K562 (cell line): ENCODE measurements around the gene L3MBTL1. TPM values are rescaled to one million over a fixed set of nuclear protein-coding genes. Genes with fewer than 3 reads are reported as not detected.
A peak's percentile ranks its signal among the peaks of the same experiment; 100 is the strongest.

Source experiments
- CBX3 ChIP-seq, 2 experiments: IDR thresholded peaks; 1 replicate in 1 of 2; 2 replicates in 1 of 2; pipeline ENCODE4 v1.6.1; 2012; ENCODE audit warnings: inconsistent platforms in 2 of 2, low read length in 2 of 2, borderline replicate concordance in 1 of 2, control low read depth in 1 of 2
- CCNT2 ChIP-seq: IDR thresholded peaks from 2 replicates; pipeline ENCODE4 v1.6.1; 2011; ENCODE audit warnings: borderline replicate concordance, low read depth, mild to moderate bottlenecking, moderate library complexity, mixed read lengths, low read length; ENCODE audit not compliant: insufficient read length; ENCODE audit errors: extremely low read depth
- CXXC5 ChIP-seq: fragments of 250-450 bp; sonication (Bioruptor Pico); IDR thresholded peaks from 2 replicates; pipeline ENCODE4 v1.8.0; 2022; ENCODE audit warnings: inconsistent platforms, mild to moderate bottlenecking, moderate library complexity
- HMG20B ChIP-seq: fragments of 250-450 bp; sonication (Bioruptor Pico); IDR thresholded peaks from 2 replicates; pipeline ENCODE4 v1.5.0; 2021; ENCODE audit warnings: mild to moderate bottlenecking
- IFI16 ChIP-seq: fragments of 250-450 bp; sonication (Bioruptor Pico); IDR thresholded peaks from 2 replicates; pipeline ENCODE4 v2.1.2; 2022; ENCODE audit warnings: mild to moderate bottlenecking, inconsistent platforms
- ILK ChIP-seq: fragments of 450-650 bp; IDR thresholded peaks from 2 replicates; pipeline ENCODE4 v1.6.1; 2016; ENCODE audit warnings: missing genetic modification characterization, low read depth, mild to moderate bottlenecking, missing compliant biosample characterization, moderate library complexity, borderline replicate concordance
- MYC ChIP-seq, 2 experiments: fragments of 250-450 bp in 1 of 2; sonication (Bioruptor Pico) in 1 of 2; IDR thresholded peaks; 2 replicates each; pipeline versions ENCODE4 v1.5.1 to v1.6.1; 2012 to 2021; ENCODE audit warnings: low read depth in 2 of 2, borderline replicate concordance in 1 of 2, improper control_type of control experiment in 1 of 2, low read length in 1 of 2, mild to moderate bottlenecking in 1 of 2, moderate library complexity in 1 of 2
- SIX5 ChIP-seq, 2 experiments: IDR thresholded peaks; 2 replicates each; pipeline ENCODE4 v1.6.1; 2011; ENCODE audit warnings: low read length in 2 of 2, borderline replicate concordance in 1 of 2, low read depth in 1 of 2, mild to moderate bottlenecking in 1 of 2, moderate library complexity in 1 of 2; ENCODE audit not compliant: insufficient read depth in 1 of 2
- SMARCC2 ChIP-seq: fragments of 450-650 bp; IDR thresholded peaks from 2 replicates; pipeline ENCODE4 v1.6.1; 2017; ENCODE audit warnings: antibody characterized with exemption, moderate library complexity, mild to moderate bottlenecking, low read depth
- YY1 ChIP-seq, 3 experiments: IDR thresholded peaks; 2 replicates each; pipeline ENCODE4 v1.6.1; 2011; ENCODE audit warnings: low read length in 2 of 3, mild to moderate bottlenecking in 2 of 3, moderate library complexity in 2 of 3, borderline replicate concordance in 1 of 3, control low read depth in 1 of 3, low read depth in 1 of 3; ENCODE audit not compliant: insufficient read depth in 3 of 3, insufficient replicate concordance in 2 of 3, control insufficient read depth in 1 of 3, insufficient read length in 1 of 3; ENCODE audit errors: extremely low read depth in 1 of 3
- ZNF124 ChIP-seq: sonication (generic); formaldehyde crosslinking; IDR thresholded peaks from 2 replicates; pipeline ENCODE4 v1.8.1; 2022; ENCODE audit warnings: missing genetic modification reagents
- ZNF3 ChIP-seq: fragments of 250-450 bp; sonication (Bioruptor Pico); IDR thresholded peaks from 2 replicates; pipeline ENCODE4 v1.5.0; 2021; ENCODE audit warnings: mild to moderate bottlenecking, moderate library complexity
- polyA plus RNA-seq, 8 experiments: library from polyadenylated mRNA; depleted of rRNA in 4 of 8; stranded (reverse) in 5 of 8; unstranded in 3 of 8; fragments of >200 nt; fragmentation: Nextera tagmentation in 2 of 8; fragmentation: Illumina TruSeq in 1 of 8; extraction: Ambion mirVana in 2 of 8; extraction: Trizol in 1 of 8; gene quantifications; 2 replicates each; pipeline versions ENCODE4 v1.2.1 to v1.2.3, GENCODE V29; 2011 to 2014; ENCODE audit warnings: inconsistent platforms in 1 of 8, missing spikeins in 1 of 8
- total RNA-seq, 7 experiments: library from RNA; depleted of rRNA in 6 of 7; stranded (reverse); fragments of >200 nt in 6 of 7; fragmentation: Illumina TruSeq in 2 of 7; extraction: Trizol in 2 of 7; gene quantifications; 2 replicates each; pipeline versions ENCODE4 v1.2.1 to v1.2.3, GENCODE V29; 2011 to 2021; ENCODE audit warnings: low replicate concordance in 1 of 7
- TF ChIP-seq, protein P1 (sequence below), 2 experiments: fragments of 450-650 bp in 1 of 2; sonication (generic) in 1 of 2; formaldehyde crosslinking; conservative IDR thresholded peaks; 2 replicates each; pipeline versions ENCODE4 v1.4.0 to v1.8.1; 2020 to 2022; ENCODE audit warnings: mild to moderate bottlenecking in 1 of 2, missing genetic modification reagents in 1 of 2
- TF ChIP-seq, protein P2 (sequence below): sonication (generic); formaldehyde crosslinking; IDR thresholded peaks from 2 replicates; pipeline ENCODE4 v1.8.0; 2022; ENCODE audit warnings: missing genetic modification reagents, mild to moderate bottlenecking, borderline replicate concordance
- TF ChIP-seq, protein P3 (sequence below): fragments of 250-450 bp; sonication (Bioruptor Pico); IDR thresholded peaks from 2 replicates; pipeline ENCODE4 v1.4.0; 2020; ENCODE audit warnings: mild to moderate bottlenecking, moderate library complexity
- TF ChIP-seq, protein P4 (sequence below): IDR thresholded peaks from 2 replicates; pipeline ENCODE4 v1.6.1; 2011; ENCODE audit warnings: borderline replicate concordance, low read depth, mild to moderate bottlenecking, moderate library complexity, low read length; ENCODE audit not compliant: insufficient read depth, poor library complexity, severe bottlenecking
- TF ChIP-seq, protein P5 (sequence below): fragments of 450-650 bp; IDR thresholded peaks from 2 replicates; pipeline ENCODE4 v1.6.1; 2016

L3MBTL1 gene
- total and polyA plus RNA-seq, 9 of the 15 experiments (the other 6 are each of a cell fraction or from before 2014, with no cell fraction given) = 0.77 to 10.0 (median 4.4) TPM

DNA sequence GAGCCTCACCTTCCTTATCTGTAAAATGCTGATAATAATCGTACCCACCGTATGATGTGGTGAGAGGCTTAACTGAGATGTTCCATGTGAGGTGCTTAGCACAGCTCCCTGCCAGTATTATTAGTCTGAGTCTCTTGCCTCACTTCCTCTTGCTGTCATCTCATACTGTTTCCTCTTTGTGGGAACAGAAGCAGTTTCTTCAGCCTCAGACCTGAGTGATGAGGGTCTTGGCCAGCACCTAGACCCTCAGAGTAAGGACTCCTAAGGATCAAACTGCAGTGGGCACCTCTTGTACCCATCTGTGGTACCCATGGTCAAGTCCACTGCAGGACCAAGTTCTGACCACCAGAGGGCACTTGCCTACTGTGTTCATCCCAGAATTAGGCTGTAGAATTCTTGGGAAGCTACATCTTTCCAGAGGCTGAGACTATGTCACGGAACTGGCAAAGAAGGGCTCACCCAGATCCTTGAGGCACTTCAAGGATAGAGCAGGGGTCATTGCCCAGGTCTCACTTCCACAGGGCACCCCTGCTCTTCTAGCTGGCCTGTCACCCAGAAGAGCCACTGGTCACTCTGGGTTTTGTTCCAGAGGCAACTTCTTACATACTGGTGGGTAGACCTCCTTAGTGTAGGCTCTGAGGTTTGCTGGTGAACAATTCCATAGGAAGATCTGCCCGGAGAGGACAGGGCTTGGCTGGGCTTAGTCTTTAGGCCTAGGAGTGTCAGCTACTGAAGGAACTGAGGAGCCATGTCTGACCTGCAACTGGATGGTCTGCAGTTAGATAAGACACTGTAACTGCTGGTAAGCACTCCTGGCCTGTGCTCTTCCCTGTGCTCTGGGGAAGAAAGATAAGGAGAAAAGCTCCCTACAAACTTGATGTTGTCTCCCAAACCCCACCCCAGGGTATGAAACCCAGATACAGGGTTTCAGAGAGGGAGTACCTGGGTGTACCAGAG lies 30.7 kb downstream of the L3MBTL1 start (continued):
- TF ChIP-seq, protein P1, sequence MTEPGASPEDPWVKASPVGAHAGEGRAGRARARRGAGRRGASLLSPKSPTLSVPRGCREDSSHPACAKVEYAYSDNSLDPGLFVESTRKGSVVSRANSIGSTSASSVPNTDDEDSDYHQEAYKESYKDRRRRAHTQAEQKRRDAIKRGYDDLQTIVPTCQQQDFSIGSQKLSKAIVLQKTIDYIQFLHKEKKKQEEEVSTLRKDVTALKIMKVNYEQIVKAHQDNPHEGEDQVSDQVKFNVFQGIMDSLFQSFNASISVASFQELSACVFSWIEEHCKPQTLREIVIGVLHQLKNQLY (CRISPR knock-in tag; conservative IDR thresholded peaks at IDR 0.05) = no peak
- TF ChIP-seq ZNF3 (CRISPR knock-in tag) (no peak), IFI16 (CRISPR knock-in tag) (no peak), CXXC5 (peak; percentile 43; the same call in 1 of the 2 replicates), HMG20B (no peak), YY1 (IDR thresholded peaks at IDR 0.05; ENCODE audit: borderline replicate concordance in 1 of 3, control insufficient read depth in 1 of 3, extremely low read depth in 1 of 3, insufficient read depth in 3 of 3, insufficient read length in 1 of 3, insufficient replicate concordance in 2 of 3, low read depth in 1 of 3, low read length in 2 of 3) (peak in 1 of 3 experiments; percentile 40), ZNF124 (no peak), ILK (tag) (no peak), CBX3 (IDR thresholded peaks at IDR 0.05; ENCODE audit: borderline replicate concordance in 1 of 2, low read length in 2 of 2) (no peak), MYC (IDR thresholded peaks at IDR 0.05; ENCODE audit: low read depth, low read length) (0 out of 2 replicates have a peak, but pooled peaks have one; percentile 32), MYC (CRISPR knock-in tag; IDR thresholded peaks at IDR 0.05; ENCODE audit: borderline replicate concordance, low read depth) (no peak), SMARCC2 (peak; percentile 60; the same call in 1 of the 2 replicates), CCNT2 (peak; percentile 72), SIX5 (IDR thresholded peaks at IDR 0.05; ENCODE audit: borderline replicate concordance in 1 of 2, insufficient read depth in 1 of 2, low read depth in 1 of 2, low read length in 2 of 2) (no peak)
- TF ChIP-seq, protein P2, sequence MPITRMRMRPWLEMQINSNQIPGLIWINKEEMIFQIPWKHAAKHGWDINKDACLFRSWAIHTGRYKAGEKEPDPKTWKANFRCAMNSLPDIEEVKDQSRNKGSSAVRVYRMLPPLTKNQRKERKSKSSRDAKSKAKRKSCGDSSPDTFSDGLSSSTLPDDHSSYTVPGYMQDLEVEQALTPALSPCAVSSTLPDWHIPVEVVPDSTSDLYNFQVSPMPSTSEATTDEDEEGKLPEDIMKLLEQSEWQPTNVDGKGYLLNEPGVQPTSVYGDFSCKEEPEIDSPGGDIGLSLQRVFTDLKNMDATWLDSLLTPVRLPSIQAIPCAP (CRISPR knock-in tag) = no peak
- TF ChIP-seq, protein P3, sequence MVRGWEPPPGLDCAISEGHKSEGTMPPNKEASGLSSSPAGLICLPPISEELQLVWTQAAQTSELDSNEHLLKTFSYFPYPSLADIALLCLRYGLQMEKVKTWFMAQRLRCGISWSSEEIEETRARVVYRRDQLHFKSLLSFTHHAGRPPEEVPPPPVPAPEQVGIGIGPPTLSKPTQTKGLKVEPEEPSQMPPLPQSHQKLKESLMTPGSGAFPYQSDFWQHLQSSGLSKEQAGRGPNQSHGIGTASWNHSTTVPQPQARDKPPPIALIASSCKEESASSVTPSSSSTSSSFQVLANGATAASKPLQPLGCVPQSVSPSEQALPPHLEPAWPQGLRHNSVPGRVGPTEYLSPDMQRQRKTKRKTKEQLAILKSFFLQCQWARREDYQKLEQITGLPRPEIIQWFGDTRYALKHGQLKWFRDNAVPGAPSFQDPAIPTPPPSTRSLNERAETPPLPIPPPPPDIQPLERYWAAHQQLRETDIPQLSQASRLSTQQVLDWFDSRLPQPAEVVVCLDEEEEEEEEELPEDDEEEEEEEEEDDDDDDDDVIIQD (CRISPR knock-in tag) = no peak
- TF ChIP-seq, protein P4, sequence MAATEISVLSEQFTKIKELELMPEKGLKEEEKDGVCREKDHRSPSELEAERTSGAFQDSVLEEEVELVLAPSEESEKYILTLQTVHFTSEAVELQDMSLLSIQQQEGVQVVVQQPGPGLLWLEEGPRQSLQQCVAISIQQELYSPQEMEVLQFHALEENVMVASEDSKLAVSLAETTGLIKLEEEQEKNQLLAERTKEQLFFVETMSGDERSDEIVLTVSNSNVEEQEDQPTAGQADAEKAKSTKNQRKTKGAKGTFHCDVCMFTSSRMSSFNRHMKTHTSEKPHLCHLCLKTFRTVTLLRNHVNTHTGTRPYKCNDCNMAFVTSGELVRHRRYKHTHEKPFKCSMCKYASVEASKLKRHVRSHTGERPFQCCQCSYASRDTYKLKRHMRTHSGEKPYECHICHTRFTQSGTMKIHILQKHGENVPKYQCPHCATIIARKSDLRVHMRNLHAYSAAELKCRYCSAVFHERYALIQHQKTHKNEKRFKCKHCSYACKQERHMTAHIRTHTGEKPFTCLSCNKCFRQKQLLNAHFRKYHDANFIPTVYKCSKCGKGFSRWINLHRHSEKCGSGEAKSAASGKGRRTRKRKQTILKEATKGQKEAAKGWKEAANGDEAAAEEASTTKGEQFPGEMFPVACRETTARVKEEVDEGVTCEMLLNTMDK = no peak
- TF ChIP-seq, protein P5, sequence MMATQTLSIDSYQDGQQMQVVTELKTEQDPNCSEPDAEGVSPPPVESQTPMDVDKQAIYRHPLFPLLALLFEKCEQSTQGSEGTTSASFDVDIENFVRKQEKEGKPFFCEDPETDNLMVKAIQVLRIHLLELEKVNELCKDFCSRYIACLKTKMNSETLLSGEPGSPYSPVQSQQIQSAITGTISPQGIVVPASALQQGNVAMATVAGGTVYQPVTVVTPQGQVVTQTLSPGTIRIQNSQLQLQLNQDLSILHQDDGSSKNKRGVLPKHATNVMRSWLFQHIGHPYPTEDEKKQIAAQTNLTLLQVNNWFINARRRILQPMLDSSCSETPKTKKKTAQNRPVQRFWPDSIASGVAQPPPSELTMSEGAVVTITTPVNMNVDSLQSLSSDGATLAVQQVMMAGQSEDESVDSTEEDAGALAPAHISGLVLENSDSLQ = no peak
